Stomach (tissue), 4 donors: ENCODE results near the gene KCNK1.

ENCODE experiments used
- CTCF ChIP-seq, 7 experiments: fragments of 450-650 bp in 4 of 7; fragments of 200-600 bp in 3 of 7; sonication (generic) in 3 of 7; IDR thresholded peaks; one replicate each; pipeline ENCODE4 v1.5.1; 2016 to 2019; ENCODE audit warnings: antibody characterized with exemption in 7 of 7, control low read depth in 2 of 7, mild to moderate bottlenecking in 1 of 7
- POLR2A ChIP-seq, 4 donors: fragments of 450-650 bp; IDR thresholded peaks; one replicate each; pipeline ENCODE4 v1.6.1; 2016; ENCODE audit warnings: antibody characterized with exemption in 4 of 4, control low read depth in 2 of 4, mild to moderate bottlenecking in 1 of 4, moderate library complexity in 1 of 4

DNA sequence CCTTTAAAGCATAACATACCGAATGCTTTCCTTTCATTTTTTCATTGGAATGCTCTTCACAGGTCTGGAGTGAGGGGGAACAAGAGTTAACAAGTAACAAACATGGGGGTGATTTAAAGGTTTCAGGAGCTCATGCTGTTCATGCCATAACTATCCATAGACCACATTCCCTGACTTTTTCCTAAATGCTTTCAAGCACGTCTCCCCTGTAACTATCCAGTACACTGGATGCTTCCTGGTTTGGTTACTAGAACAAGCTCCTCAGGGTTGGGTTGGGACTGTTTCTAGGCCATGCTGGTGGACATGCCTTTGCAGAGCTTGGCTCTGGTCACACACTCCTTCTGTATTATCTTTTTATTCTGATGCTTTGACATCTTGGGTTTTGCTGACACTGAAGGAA lies 38.6 kb downstream of the KCNK1 start:
- TF ChIP-seq CTCF (IDR thresholded peaks at IDR 0.05) (no peak), POLR2A (IDR thresholded peaks at IDR 0.05) (no peak)
